Posterior cingulate gyrus (tissue), 11 donors: ENCODE data around the gene BICDL1.

Experiments used
- DNase-seq, 10 donors: peaks; one replicate each; pipeline versions ENCODE4 v3.0.0 to v3.0.0-alpha.2; 2020 to 2021; ENCODE audit warnings: mixed read lengths in 3 of 10
- intact Hi-C: fragments of 100-400 bp; cut with DNase I; formaldehyde crosslinking; loops from one replicate; pipeline ENCODE4 v1.15.1; 2023

The BICDL1 gene

GRCh38 chr12:120118321-120119061 lies 129.5 kb downstream of the BICDL1 start:
- intact Hi-C loops = no loop called here
- DNase-seq = no peak

- intact Hi-C loops = no loop called here
- DNase-seq = peak in 1 of 10 donors; percentile 63
Observed at GRCh38 chr12:120119271-120119973, 130.4 kb downstream of the BICDL1 start.

GRCh38 chr12:120121343-120121742 lies 132.3 kb downstream of the BICDL1 start:
- no peak for DNase-seq
- intact Hi-C loops = no loop called here

GRCh38 chr12:120121766-120122293 lies 132.8 kb downstream of the BICDL1 start:
- DNase-seq = no peak
- intact Hi-C loops = no loop called here

- DNase-seq = no peak
- intact Hi-C loops = no loop called here
Observed at GRCh38 chr12:120125029-120125428, 136.0 kb downstream of the BICDL1 start.

GRCh38 chr12:120125792-120126634 lies 137.0 kb downstream of the BICDL1 start:
- intact Hi-C loops = no loop called here
- no peak for DNase-seq

- peak in 1 of 10 donors; percentile 30 for DNase-seq
- intact Hi-C loops = no loop called here
Observed at GRCh38 chr12:120126635-120127005, 137.6 kb downstream of the BICDL1 start.

GRCh38 chr12:120130011-120130410 lies 141.0 kb downstream of the BICDL1 start:
- no peak for DNase-seq
- intact Hi-C loops = no loop called here

- DNase-seq = no peak
- intact Hi-C loops = no loop called here
Observed at GRCh38 chr12:120131116-120131515, 142.1 kb downstream of the BICDL1 start.

GRCh38 chr12:120132054-120132836 lies 143.2 kb downstream of the BICDL1 start:
- intact Hi-C loops = no loop called here
- DNase-seq = no peak

- intact Hi-C loops = no loop called here
- no peak for DNase-seq
Observed at GRCh38 chr12:120132863-120133385, 143.9 kb downstream of the BICDL1 start.

GRCh38 chr12:120134307-120134980 lies 145.4 kb downstream of the BICDL1 start:
- intact Hi-C loops = no loop called here
- no peak for DNase-seq

GRCh38 chr12:120136093-120136770 lies 147.2 kb downstream of the BICDL1 start:
- intact Hi-C loops = no loop called here
- no peak for DNase-seq

- DNase-seq = no peak
- intact Hi-C loops = no loop called here
Observed at GRCh38 chr12:120137833-120138232, 148.8 kb downstream of the BICDL1 start.

- intact Hi-C loops = no loop called here
- DNase-seq = peak in 7 of 10 donors; percentile 46 to 93 (median 67)
Observed at GRCh38 chr12:120138366-120138765, 149.3 kb downstream of the BICDL1 start.

GRCh38 chr12:120139958-120140357 lies 150.9 kb downstream of the BICDL1 start:
- DNase-seq = no peak
- intact Hi-C loops = no loop called here

- intact Hi-C loops = no loop called here
- DNase-seq = peak in 1 of 10 donors; percentile 43
Observed at GRCh38 chr12:120140603-120141002, 151.6 kb downstream of the BICDL1 start.

- DNase-seq = peak in 1 of 10 donors; percentile 77
- intact Hi-C loops = no loop called here
Observed at GRCh38 chr12:120141336-120141735, 152.3 kb downstream of the BICDL1 start.
